Fibroblast of skin of scalp (primary cell): ENCODE measurements around the gene ADAD2.
"Not testable (repeated sequence)": the region's sequence is repeated elsewhere in the genome, so short reads cannot be mapped to it uniquely, and the experiment has no call there.

Source experiments
- DNase-seq: peaks from one replicate; pipeline ENCODE4 v3.0.0-alpha.2; 2013

ADAD2 gene

GRCh38 chr16:84196727-84197394 lies 5.9 kb downstream of the ADAD2 start:
- DNase-seq: no peak

DNA sequence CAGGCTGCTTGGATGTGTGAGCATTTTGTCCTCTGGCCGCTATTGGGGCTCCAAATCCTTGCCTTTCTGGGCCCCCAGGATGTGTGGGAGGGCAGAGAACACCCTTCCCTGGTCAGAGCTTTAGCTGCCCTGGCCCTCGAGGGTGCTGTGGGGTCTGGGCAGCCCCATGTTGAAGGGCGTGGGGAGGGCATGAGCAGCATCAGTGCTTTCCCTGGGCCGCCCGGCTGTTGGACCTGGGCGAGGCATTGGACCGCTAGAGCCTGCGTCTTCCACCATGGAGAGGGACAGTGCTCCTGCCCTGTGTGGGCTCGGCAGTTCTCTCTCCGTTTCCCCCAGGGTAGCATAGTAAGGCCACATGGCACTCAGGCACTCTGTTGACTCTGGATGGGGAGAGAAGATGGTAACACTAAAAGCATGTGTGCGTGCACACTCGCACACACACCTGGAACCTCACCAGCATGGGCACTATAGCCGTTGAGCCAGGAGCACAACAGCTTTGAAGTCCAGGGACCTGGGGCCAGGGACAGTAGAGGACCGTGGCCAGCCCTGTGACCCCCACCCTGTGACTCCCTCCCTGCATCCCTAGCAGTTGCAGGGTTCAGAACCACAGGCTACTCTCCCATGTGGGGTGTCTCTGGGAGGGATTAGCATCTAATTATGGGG lies 6.6 kb downstream of the ADAD2 start:
- no peak for DNase-seq

- DNase-seq: peak; percentile 65
Measured at GRCh38 chr16:84198401-84198800, 7.4 kb downstream of the ADAD2 start.

DNA sequence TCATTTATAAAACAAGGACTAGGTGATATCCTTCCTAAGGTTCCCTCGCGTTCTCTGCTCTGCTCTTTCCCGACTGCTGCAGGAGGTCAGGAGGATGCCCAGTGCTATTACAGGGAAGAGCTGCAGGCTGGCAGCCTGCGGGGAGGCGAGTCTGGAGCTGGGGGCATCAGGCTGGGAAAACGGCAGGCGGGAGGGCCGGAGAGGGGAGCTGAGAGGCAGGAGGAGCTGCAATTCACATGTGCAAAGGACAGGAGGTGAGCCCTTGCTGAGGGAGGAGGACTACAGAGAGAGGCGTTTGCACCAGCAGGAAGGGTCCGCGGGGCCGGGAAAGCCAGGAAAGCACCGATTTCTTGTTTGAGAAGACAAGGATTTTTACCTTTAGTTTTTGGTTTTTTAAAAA lies 8.1 kb downstream of the ADAD2 start:
- no peak for DNase-seq

DNA sequence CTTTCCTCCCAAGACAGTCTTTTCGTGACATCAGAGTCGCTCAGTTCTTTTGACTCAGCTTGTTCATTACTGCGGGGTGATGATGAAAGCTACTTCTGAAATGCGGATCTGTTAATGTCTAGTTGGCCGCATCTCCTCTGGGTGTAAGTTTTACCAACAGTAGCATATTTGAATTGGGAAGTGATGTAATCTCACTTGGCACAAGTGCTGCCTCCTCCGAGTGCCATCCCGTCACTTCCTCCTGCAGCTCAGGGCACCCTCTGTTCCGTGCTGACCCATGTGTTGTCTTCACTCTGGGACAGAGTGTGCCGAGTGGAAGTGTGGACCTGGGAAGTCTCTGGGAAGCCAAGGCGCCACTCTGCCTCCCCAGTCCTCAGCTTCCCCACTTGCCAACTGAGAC lies 8.9 kb downstream of the ADAD2 start:
- no peak for DNase-seq

- DNase-seq: not testable (repeated sequence)
Measured at GRCh38 chr16:84204551-84204950, 13.6 kb downstream of the ADAD2 start.

GRCh38 chr16:84205123-84205522 lies 14.2 kb downstream of the ADAD2 start:
- DNase-seq: not testable (repeated sequence)

DNA sequence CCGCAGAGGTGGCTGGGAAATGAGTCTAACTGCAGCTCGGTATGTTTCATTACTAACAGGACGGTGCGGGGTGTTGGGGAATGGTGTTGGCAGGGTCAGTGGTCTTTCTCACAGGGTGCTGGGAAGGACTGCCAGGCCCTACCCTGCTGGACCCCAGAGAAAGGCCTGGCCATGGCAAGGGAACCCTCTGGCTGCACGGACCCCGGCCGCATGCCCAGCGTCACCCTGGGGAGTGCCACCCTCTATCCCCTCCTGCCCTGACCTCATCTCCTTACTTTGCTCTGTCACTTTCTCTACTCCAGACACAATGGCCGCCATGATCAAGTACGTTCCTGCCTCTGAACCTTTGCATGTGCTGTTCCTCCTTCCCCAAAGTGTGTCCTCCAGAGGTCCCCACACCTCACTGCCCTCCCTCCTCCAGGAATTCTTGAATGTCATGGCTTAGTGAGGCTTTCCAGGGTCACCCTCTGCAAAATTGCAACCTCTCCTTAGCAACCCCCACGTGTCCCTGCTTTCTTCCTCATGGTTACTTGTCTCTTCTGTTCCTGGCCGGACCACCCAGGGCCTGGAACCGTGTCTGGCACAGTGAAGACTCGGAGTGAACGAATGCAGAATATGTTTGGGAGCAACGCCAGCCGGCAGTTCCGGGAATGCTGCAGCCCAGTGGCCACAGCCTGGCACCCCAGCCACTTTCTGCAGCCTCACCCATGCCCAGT lies 15.2 kb downstream of the ADAD2 start:
- DNase-seq: no peak

DNA sequence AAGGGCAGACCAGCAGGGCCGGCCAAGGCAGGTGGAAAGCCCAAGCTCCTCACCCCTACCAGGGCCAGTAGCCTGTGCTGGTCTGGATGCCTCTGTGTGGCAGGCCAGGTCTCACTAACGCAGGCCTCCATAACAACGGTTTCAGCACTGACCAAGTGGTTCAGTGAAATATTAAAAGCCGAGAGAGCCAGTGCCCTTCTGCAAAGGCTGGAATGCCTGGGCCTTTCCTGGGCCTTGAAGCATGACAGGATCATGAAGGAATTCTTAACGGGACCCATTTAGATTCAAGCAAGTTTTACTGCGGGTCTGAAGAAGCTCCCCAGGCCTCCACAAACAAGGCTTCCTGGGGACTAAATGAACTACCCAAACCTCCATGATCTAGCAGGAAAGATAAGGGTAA lies 16.3 kb downstream of the ADAD2 start:
- DNase-seq: no peak

DNA sequence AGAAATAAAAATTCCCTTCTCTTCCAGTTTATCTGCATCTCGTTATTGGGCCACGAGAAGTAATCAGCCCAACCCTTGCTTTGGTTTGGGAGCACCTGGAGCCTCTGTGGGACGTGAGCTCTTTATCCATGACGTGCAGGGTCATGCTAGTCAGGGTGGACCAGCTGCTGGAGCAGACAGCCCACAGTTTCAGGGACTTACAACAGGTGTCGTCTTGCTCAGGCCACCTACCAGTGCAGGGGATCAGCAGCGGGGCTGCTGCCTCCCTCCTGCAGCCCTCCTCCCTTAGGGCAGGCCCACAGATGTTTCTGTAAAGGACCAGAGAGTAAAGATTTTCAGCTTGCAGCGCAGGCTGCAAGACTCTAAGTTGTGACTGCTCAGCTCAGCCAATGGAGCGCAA lies 16.9 kb downstream of the ADAD2 start:
- no peak for DNase-seq

- DNase-seq: no peak
Measured at GRCh38 chr16:84209989-84210388, 19.0 kb downstream of the ADAD2 start.

DNA sequence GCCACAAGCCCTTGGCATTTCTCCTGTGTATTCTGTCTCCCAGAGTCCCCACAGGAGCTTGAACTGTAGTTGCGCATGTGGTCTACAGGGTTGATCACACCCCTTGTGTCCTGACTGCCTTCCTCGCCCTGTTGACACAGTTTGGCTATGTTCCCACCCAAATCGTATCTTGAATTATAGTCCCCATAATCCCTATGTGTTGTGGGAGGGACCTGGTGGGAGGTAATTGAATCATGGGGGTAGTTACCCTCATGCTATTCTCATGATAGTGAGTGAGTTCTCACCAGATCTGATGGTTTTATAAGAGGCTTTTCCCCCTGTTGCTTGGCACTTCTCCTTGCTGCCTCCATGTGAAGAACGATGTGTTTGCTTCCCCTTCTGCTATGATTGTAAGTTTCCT lies 21.2 kb downstream of the ADAD2 start:
- DNase-seq: no peak

GRCh38 chr16:84212631-84213030 lies 21.7 kb downstream of the ADAD2 start:
- no peak for DNase-seq

DNA sequence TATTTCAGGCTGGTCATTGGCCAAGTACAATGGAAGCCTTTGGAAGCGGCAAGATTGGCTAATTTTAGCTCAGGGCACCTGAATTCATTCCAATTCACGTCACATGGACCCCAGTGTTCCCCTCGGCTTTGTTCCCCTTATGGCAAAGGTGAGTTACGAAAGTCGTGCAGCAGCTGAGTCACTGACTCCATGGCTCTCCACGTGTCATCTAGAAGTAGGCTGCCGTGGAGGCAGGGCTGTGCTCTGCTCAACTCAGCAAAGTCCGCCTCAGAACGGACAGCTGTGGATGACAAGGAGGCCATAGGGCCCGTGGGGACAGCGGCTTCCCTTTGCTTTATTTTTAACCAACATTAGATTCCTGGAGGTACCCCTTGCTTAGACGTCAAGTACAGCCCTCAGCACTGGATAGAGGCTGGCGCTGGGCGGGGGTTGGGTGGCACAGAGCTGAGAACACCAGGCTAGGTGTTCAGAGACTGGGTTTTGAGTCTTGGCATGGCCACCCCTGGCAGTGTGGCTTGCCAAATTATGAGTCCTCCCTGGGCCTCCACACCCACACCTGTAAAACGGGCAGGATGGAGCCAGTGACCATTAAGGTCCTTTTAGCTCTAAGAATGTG lies 23.6 kb downstream of the ADAD2 start:
- no peak for DNase-seq

- DNase-seq: no peak
Measured at GRCh38 chr16:84215531-84215930, 24.6 kb downstream of the ADAD2 start.

DNA sequence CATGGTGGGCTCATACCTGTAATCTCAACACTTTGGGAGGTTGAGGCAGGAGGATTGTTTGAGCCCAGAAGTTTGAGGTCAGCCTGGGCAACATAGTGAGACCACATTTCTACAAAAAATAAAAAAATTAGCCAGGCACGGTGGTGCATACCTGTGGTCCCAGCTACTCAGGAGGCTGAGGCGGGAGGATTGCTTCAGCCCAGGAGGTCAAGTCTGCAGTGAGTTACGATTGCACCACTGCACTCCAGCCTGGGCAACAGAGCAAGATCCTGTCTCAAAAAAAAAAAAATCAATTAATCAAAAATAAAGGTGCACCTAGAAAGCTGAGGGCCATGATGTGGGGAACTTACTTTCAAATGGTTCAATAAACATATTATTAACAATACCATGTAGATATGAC lies 25.2 kb downstream of the ADAD2 start:
- not testable (repeated sequence) for DNase-seq

DNA sequence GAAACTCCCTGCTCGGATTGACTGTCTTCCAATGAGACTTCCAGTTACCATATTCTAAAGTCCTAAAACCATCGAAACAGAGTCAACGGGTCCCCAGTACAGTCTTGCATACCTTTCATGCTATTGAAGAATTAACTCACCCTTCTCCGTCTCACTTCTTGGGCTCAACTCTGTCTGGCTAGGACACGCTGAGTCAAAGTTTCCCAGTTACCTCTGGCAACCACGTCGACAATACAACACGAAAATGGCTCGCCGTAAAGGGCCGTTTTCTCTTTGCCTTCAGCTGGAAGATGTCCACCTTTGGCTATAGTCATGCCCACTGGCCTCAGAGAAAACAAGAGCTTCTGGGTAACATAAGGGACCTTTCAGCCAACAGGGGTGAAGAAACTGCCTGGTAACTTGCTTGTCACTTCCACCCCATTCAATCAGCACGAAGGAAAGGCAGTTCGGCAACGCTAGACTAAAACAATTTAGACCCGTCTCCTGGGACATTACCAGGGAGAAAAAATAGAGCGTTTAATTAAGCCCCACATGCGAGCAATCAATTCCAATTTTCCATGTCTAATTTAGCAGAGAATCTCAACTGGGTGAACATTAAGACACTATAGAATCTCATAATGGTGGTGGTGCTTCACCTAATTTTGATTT lies 27.3 kb downstream of the ADAD2 start:
- no peak for DNase-seq

GRCh38 chr16:84218956-84219355 lies 28.0 kb downstream of the ADAD2 start:
- no peak for DNase-seq

GRCh38 chr16:84220851-84221250 lies 29.9 kb downstream of the ADAD2 start:
- DNase-seq: peak; percentile 20

DNA sequence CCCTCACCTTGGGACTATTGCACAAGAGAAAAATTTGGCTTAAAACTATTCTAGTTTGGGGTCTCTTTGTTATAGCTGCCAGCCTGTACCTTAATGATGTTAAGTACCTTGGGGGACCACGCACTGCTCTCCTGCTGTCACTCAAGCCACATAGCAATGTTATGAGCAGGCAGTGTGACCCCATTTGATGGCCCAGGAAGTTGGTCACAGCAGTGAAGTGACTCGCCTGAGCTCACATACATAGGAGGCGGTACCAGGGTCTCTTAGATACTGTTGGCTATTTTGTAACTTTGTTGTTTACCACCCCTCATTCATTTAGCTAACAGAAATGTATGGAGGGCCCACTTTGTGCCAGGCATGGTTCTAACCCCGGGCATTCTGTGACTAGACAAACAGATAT lies 32.5 kb downstream of the ADAD2 start:
- DNase-seq: no peak

- no peak for DNase-seq
Measured at GRCh38 chr16:84224554-84224953, 33.6 kb downstream of the ADAD2 start.

DNA sequence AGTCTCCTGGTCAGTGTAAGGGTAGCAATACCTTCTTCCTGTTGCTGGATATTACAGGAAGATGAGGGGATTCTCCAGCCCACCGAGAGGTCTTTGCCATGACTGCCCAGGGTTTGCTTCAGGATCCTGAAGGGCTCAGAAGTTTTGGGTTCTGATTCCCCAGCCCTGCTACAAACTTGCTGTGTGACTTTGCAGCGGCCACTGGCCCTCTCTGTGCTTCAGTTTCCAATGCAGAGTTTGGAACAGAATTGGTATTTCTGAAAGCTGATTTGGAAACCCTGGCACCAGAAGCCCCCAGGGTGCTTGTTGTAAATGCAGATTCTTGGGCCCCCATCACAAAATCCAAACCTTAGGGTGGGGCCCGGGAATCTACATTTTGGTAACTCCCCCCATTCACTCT lies 34.2 kb downstream of the ADAD2 start:
- DNase-seq: no peak

GRCh38 chr16:84225571-84225970 lies 34.6 kb downstream of the ADAD2 start:
- no peak for DNase-seq
